Measurements from ENCODE around the gene DAAM1. TPM values are rescaled to one million over a fixed set of nuclear protein-coding genes. Genes with fewer than 3 reads are reported as not detected.

Gene DAAM1
- total and polyA plus RNA-seq, 5 experiments from 2014 or later: 4.6 to 18.1 (median 8.1) TPM

DNA sequence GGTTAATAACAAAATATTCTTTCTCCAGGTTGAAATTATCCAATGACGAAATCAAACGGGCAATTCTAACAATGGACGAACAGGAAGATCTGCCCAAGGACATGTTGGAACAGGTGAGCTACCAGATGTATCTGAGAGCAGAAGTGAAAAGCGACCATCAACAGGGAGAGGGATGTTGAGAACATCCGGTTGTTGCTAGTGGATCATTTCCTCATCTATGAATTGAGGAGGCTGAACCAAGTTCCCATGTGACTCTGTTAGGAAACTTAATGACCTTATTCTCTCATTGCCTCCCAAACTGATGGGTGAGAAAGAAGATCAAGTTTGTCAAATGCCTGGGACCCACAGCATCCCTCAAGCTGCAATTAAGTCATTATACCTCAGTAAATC is 159.0 kb downstream of the DAAM1 start:
- no peak for ATAC-seq
- no peaks in the 10 kb centered on the region for H3K9me3 Mint-ChIP-seq
- H3K4me1 Mint-ChIP-seq: no peaks in the 10 kb centered on the region
- DNase-seq: no peak
- POLR2A ChIA-PET: no interaction called here
- H3K4me3 Mint-ChIP-seq: no peak overlapping the region
- H3K27me3 Mint-ChIP-seq: no peaks in the 10 kb centered on the region
- H3K27ac Mint-ChIP-seq: peak overlapping the region in 1 of 10 donors; percentile 12
- peaks cover 0 to 11% (median 7%) of the 10 kb centered on the region in 3 donors for H3K36me3 Mint-ChIP-seq

DNA sequence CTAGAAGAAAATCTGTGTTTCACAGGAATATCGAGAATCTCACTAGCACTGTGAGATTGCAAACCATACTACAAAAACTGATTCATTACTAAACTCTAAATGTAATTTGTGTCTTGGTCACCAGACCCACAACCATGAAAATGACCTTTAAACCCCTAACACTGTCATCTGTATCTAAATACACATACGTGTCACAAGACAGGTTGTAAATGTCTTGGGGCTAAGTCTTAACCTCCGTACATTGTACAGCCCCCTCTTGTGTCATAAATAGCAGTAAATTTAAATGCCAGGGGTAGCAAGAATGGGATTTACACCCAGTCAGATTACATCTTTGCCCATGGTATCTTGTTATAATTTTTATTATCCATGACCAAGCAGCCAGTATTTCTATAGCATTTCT is 159.4 kb downstream of the DAAM1 start:
- Mint-ChIP-seq H3K36me3 (peaks cover 0 to 9% (median 9%) of the 10 kb centered on the region in 3 donors), H3K27ac (no peak overlapping the region), H3K4me1 (no peaks in the 10 kb centered on the region), H3K4me3 (no peak overlapping the region), H3K9me3 (no peaks in the 10 kb centered on the region), H3K27me3 (no peaks in the 10 kb centered on the region)
- ATAC-seq: no peak
- POLR2A ChIA-PET: no interaction called here
- DNase-seq: no peak

DNA sequence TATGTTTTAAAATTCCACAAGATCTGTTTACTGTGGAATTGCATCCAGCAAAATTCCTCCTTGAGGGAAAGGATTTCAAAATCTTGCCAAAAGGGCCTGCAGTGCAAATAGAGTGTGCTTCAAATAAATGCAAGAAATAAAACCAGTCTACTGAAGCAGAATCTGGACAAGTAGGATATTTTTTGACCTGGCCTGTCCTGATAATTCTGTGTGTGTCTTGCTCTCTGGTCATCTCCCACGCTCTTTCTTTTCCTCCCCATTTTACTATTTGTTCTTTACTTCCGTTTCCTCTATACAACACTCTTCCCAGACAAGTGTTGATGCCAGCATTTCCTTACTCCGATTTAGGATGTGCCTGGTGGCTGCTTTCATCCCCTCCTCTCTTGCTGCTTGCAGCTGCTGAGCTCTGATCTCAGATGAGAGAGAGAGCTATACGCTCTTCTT is 160.8 kb downstream of the DAAM1 start:
- Mint-ChIP-seq H3K4me3 (no peak overlapping the region), H3K4me1 (no peaks in the 10 kb centered on the region), H3K9me3 (no peaks in the 10 kb centered on the region), H3K36me3 (peaks cover 0 to 23% (median 17%) of the 10 kb centered on the region in 3 donors), H3K27ac (no peak overlapping the region), H3K27me3 (no peaks in the 10 kb centered on the region)
- DNase-seq (no peak), ATAC-seq (no peak)
- POLR2A ChIA-PET: no interaction called here

DNA sequence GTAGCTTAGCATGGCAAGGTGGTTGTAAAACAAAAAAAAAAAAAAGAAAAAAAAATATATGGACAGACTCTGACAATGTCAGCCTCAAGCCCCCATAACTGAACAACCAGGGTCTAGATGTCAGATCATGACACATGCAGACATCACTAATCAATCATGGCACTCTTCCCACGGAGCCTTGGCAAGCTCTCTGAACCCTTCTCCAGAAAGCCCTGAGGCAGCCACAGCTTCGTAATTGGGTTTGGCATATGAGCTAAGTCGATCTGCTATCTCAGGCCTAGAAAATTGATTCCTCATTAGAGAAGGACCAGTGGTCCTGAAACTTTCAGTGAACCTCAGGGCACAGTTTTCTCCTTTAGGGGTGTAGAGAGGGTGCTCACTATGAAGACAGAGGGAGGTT is 164.5 kb downstream of the DAAM1 start:
- ATAC-seq: no peak
- POLR2A ChIA-PET: no interaction called here
- peaks cover 0 to 48% (median 41%) of the 10 kb centered on the region in 3 donors for H3K36me3 Mint-ChIP-seq
- no peaks in the 10 kb centered on the region for H3K27me3 Mint-ChIP-seq
- H3K9me3 Mint-ChIP-seq: no peaks in the 10 kb centered on the region
- DNase-seq: no peak
- no peak overlapping the region for H3K4me3 Mint-ChIP-seq
- no peak overlapping the region for H3K27ac Mint-ChIP-seq
- peaks cover 0 to 17% (median 0%) of the 10 kb centered on the region in 4 donors for H3K4me1 Mint-ChIP-seq

DNA sequence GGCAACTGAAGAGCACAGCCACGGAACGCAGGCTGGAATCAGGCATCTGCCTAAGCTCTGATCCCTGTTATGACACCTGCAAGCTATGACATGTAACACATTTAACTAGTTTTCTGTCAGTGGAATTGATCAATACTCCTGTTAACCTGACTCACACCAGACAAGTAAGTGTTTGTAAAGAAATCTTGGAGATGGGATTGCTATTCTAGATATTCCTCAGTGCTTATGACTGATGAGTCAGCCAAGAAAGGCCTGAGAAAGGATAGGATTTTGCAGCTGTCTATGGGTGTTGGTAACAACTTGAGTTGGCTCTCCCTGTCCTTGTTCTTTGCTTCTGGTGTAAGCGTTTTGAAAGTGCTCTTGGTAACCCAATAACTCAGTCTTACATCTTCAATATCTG is 166.2 kb downstream of the DAAM1 start:
- H3K9me3 Mint-ChIP-seq: no peaks in the 10 kb centered on the region
- ATAC-seq (no peak), DNase-seq (no peak)
- no peak overlapping the region for H3K4me3 Mint-ChIP-seq
- H3K27me3 Mint-ChIP-seq: no peaks in the 10 kb centered on the region
- peaks cover 0 to 26% (median 0%) of the 10 kb centered on the region in 4 donors for H3K4me1 Mint-ChIP-seq
- POLR2A ChIA-PET: no interaction called here
- H3K36me3 Mint-ChIP-seq: peaks cover 0 to 50% (median 41%) of the 10 kb centered on the region in 3 donors
- H3K27ac Mint-ChIP-seq: no peak overlapping the region

DNA sequence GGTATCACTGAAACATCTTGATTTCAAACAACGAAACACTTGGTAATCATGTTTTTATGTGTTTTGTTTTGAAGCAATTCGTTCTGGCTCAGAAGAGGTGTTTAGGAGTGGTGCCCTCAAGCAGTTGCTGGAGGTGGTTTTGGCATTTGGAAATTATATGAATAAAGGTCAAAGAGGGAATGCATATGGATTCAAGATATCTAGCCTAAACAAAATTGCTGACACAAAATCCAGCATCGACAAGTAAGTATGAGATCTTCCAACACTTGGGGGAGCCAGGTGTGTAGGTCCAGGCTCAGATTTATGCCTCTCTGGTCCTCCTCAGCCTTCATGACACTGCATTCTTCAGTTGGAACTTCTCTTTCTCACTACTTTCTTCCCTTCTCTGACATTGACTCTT is 166.6 kb downstream of the DAAM1 start:
- Mint-ChIP-seq H3K36me3 (peaks cover 0 to 50% (median 43%) of the 10 kb centered on the region in 3 donors), H3K27me3 (no peaks in the 10 kb centered on the region), H3K9me3 (no peaks in the 10 kb centered on the region), H3K4me3 (no peak overlapping the region), H3K27ac (no peak overlapping the region), H3K4me1 (peaks cover 0 to 30% (median 0%) of the 10 kb centered on the region in 4 donors)
- no peak for DNase-seq
- POLR2A ChIA-PET: no interaction called here
- no peak for ATAC-seq

DNA sequence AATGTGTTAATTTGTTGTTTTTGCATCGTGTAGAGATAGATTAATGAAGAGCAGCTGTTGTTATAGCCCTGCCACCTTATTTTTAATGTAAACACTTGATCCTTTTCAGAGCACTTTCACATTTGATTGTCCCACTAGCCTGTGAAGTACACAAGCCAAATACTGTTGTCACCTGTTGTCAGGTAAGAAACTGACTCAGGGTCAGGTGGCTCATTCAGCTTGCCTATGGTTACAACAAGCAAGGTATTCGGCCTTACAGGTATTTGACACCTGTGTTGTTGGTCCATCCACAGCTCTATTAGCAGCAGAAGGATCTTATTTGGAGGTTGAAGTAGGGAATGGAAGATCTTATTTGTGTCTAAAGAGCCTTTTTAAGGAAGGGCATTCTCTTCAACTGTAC is 167.8 kb downstream of the DAAM1 start:
- Mint-ChIP-seq H3K36me3 (peaks cover 0 to 62% (median 43%) of the 10 kb centered on the region in 3 donors), H3K4me3 (no peak overlapping the region), H3K27me3 (no peaks in the 10 kb centered on the region), H3K27ac (no peak overlapping the region), H3K9me3 (no peaks in the 10 kb centered on the region), H3K4me1 (peaks cover 0 to 42% (median 0%) of the 10 kb centered on the region in 4 donors)
- POLR2A ChIA-PET: no interaction called here
- ATAC-seq (no peak), DNase-seq (no peak)

DNA sequence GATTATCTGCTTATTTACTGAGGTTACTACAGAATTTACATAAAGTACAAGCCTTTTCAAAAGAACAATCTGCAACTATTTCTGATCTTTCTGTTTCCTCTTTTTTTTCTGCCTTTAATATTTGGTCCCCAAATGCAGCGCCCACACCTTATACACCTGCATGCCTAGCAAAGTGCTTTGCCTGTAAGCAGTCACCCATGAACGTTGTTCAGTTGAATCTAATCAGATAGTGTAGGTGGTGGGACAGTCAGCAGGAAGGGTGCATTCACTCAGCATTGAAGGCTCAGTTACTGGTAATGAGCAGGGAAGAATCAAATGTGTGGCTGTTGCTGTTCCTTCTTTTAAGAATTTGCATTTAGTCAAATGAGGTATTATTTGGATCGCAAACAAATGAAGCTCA is 168.3 kb downstream of the DAAM1 start:
- POLR2A ChIA-PET: no interaction called here
- Mint-ChIP-seq H3K4me3 (no peak overlapping the region), H3K9me3 (no peaks in the 10 kb centered on the region), H3K4me1 (peaks cover 0 to 43% (median 0%) of the 10 kb centered on the region in 4 donors), H3K27ac (peak overlapping the region in 1 of 10 donors; percentile 48), H3K36me3 (peaks cover 0 to 63% (median 43%) of the 10 kb centered on the region in 3 donors), H3K27me3 (no peaks in the 10 kb centered on the region)
- ATAC-seq: no peak
- DNase-seq: no peak

DNA sequence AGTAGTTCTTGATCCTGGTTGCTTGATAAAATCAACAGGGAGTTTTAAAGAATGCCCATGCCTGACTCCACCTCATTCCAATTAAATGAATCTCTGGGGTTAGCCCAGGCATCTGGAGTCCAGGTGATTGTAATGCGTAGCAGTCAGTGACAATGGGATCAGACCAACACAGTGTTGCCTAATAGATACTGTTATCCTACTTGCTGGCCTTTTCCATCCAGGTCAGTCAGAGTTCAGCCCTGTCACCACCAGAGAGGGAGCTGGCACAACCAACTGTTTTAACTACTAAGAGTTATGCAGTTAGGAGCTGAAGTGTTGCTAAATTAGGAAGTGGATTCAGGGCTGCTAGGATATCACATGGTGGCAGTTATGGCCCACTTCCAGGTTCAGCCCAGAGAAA is 169.6 kb downstream of the DAAM1 start:
- H3K9me3 Mint-ChIP-seq: no peaks in the 10 kb centered on the region
- no peaks in the 10 kb centered on the region for H3K27me3 Mint-ChIP-seq
- DNase-seq (no peak), ATAC-seq (no peak)
- peaks cover 0 to 63% (median 34%) of the 10 kb centered on the region in 3 donors for H3K36me3 Mint-ChIP-seq
- no peak overlapping the region for H3K27ac Mint-ChIP-seq
- no peak overlapping the region for H3K4me3 Mint-ChIP-seq
- H3K4me1 Mint-ChIP-seq: peaks cover 0 to 43% (median 0%) of the 10 kb centered on the region in 4 donors
- POLR2A ChIA-PET: no interaction called here

DNA sequence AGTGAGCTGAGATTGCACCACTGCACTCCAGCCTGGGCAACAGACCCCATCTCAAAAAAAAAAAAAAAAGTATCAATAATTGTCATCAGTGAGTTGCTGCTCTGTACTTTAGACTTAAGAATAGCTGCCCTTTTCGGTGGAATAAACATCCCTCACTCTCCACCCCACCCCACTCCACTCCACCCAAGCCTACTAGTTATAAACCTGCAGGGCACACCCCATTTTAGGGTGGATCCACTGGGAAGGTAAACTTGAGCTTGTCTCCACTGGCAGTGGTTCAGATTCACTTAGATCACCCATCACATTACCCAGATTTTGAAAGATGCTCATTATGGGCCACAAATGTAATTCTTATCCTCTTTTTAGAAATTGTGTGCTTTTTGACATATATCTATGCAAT is 170.3 kb downstream of the DAAM1 start:
- DNase-seq: no peak
- ATAC-seq: no peak
- H3K9me3 Mint-ChIP-seq: no peaks in the 10 kb centered on the region
- peak overlapping the region in 1 of 10 donors; percentile 34 for H3K27ac Mint-ChIP-seq
- POLR2A ChIA-PET: no interaction called here
- H3K36me3 Mint-ChIP-seq: peaks cover 5 to 63% (median 36%) of the 10 kb centered on the region in 3 donors
- H3K27me3 Mint-ChIP-seq: no peaks in the 10 kb centered on the region
- no peak overlapping the region for H3K4me3 Mint-ChIP-seq
- peaks cover 0 to 43% (median 0%) of the 10 kb centered on the region in 4 donors for H3K4me1 Mint-ChIP-seq

DNA sequence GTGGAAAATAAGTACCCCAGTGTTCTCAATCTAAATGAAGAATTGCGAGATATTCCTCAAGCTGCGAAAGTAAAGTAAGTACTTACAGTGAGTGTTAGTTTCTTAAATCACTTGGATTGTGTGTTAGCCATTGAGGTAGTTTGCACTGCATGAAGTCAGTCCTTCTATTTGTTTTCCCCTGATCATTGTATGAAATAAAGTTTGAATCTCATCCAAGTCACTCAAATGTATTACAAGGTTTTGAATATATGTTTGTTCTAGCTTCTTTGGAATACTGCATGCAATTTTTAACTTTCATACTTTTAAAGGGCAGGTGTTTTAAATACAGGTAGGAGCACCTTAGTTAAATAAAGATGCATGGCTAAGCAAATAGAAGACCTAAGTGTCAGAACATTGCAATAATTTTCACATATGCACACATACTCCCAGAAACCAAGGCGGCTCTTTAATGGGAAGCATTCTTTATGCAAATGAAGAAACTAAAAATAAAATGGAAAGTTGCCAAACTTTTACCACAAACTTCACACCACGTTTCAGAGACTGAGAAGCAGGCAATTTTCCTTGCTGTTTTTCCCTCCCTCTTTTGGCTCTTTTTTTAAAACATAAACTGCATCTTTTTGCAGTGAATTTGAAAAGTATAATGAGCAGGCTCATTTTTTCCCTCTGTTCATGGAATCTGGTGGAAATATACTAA is 171.1 kb downstream of the DAAM1 start:
- H3K9me3 Mint-ChIP-seq: no peaks in the 10 kb centered on the region
- no peaks in the 10 kb centered on the region for H3K27me3 Mint-ChIP-seq
- H3K36me3 Mint-ChIP-seq: peaks cover 13 to 63% (median 37%) of the 10 kb centered on the region in 3 donors
- DNase-seq: no peak
- no peak for ATAC-seq
- H3K27ac Mint-ChIP-seq: no peak overlapping the region
- peaks cover 0 to 43% (median 0%) of the 10 kb centered on the region in 4 donors for H3K4me1 Mint-ChIP-seq
- no peak overlapping the region for H3K4me3 Mint-ChIP-seq
- POLR2A ChIA-PET: no interaction called here

DNA sequence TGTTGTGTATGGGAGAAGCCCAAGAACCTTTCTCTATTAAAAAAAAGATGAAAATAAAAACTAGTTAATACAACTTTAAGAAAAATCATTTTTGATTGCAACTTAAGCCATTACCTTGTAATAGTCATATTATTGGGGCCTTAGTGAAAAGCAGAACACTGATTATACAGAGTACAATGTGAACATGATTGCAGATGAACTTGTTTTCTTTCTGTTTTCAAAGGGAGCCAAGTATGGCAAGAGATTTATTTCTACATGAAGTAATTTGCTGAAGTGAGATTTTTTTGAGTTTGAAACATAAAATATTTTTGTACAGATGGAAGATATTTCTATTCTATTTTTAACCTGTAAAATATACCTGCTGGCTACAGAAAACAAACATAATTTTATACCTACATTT is 171.8 kb downstream of the DAAM1 start:
- Mint-ChIP-seq H3K27me3 (no peaks in the 10 kb centered on the region), H3K27ac (no peak overlapping the region), H3K36me3 (peaks cover 19 to 63% (median 39%) of the 10 kb centered on the region in 3 donors), H3K4me3 (no peak overlapping the region), H3K4me1 (peaks cover 0 to 43% (median 0%) of the 10 kb centered on the region in 4 donors), H3K9me3 (no peaks in the 10 kb centered on the region)
- POLR2A ChIA-PET: no interaction called here
- ATAC-seq: no peak
- no peak for DNase-seq

DNA sequence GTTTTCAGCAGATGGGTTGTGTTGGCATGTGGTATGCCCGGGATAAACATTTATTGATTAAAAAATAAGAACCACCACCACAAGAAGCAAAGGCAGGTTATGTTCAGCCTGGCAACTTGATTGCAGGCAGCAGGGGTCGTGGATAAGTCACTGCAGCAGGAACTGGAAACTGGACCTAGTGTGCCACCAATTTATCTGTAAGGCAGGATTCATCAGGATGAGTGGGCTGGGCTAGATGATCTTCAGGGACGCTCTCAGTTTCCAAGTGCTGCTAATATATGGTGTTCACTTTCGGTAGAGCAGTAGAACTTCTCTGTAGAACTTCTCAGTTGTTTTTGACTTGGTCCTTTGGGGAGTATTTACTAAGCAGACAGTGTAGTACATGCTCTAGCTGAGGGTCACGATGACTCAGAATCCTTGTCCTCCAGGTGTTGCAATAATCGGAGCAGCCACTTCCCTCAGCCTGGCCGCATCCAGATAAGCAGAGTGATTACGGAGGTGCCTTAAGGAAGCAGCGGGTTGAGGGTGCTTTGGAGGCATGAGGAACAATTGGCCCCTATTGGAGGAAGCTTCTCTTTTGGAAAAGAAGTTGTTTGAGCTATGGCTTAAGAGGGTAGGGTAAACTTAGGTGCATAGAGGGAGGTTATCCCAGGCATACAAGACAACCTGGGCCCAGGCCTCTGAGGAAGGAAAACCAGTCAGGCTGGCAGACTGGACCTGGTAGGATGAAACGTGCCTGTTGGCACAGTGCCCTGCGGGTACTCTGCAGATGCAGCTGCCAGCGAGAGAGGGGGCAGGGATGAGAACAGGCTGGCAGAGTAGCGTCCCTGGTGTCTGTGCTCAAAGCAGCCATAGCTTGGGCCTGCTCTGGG is 172.7 kb downstream of the DAAM1 start:
- ATAC-seq (no peak), DNase-seq (no peak)
- no peaks in the 10 kb centered on the region for H3K27me3 Mint-ChIP-seq
- H3K27ac Mint-ChIP-seq: peak overlapping the region in 1 of 10 donors; percentile 26
- H3K9me3 Mint-ChIP-seq: no peaks in the 10 kb centered on the region
- peaks cover 0 to 41% (median 0%) of the 10 kb centered on the region in 4 donors for H3K4me1 Mint-ChIP-seq
- H3K4me3 Mint-ChIP-seq: no peak overlapping the region
- POLR2A ChIA-PET: no interaction called here
- H3K36me3 Mint-ChIP-seq: peaks cover 19 to 55% (median 33%) of the 10 kb centered on the region in 3 donors
